Omental fat pad (tissue), 4 donors: Measurements from ENCODE around the gene ETV6. TPM values are rescaled to one million over a fixed set of nuclear protein-coding genes. Genes with fewer than 3 reads are reported as not detected.

ENCODE experiments used
- ATAC-seq: fragments of 150-250 bp; one replicate; pipeline ENCODE4 v1.9.1; 2016; ENCODE audit warnings: mild to moderate bottlenecking, moderate library complexity; ENCODE audit not compliant: low FRiP score
- DNase-seq: peaks from one replicate; pipeline ENCODE4 v3.0.0-alpha.2; 2019; ENCODE audit warnings: low spot score
- total RNA-seq, 4 donors: library from RNA; depleted of rRNA; stranded (reverse); fragments of >200 nt; gene quantifications; one replicate each; pipeline ENCODE4 v1.1.0, GENCODE V29; 2016
- TF ChIP-seq, protein P1 (sequence below), 3 donors: fragments of 450-650 bp; IDR thresholded peaks; one replicate each; pipeline ENCODE4 v1.5.1; 2016 to 2017; ENCODE audit warnings: antibody characterized with exemption in 3 of 3, mild to moderate bottlenecking in 3 of 3, moderate library complexity in 2 of 3

ETV6 gene
- total RNA-seq, 4 donors from 2014 or later, result 9.3 to 28.2 (median 17.6) TPM

- no peak for DNase-seq
- peak; percentile 58 for ATAC-seq
- TF ChIP-seq, protein P1, sequence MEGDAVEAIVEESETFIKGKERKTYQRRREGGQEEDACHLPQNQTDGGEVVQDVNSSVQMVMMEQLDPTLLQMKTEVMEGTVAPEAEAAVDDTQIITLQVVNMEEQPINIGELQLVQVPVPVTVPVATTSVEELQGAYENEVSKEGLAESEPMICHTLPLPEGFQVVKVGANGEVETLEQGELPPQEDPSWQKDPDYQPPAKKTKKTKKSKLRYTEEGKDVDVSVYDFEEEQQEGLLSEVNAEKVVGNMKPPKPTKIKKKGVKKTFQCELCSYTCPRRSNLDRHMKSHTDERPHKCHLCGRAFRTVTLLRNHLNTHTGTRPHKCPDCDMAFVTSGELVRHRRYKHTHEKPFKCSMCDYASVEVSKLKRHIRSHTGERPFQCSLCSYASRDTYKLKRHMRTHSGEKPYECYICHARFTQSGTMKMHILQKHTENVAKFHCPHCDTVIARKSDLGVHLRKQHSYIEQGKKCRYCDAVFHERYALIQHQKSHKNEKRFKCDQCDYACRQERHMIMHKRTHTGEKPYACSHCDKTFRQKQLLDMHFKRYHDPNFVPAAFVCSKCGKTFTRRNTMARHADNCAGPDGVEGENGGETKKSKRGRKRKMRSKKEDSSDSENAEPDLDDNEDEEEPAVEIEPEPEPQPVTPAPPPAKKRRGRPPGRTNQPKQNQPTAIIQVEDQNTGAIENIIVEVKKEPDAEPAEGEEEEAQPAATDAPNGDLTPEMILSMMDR (IDR thresholded peaks at IDR 0.05), result no peak
Measured at GRCh38 chr12:11795913-11796459, 146.5 kb downstream of the ETV6 start.

DNA sequence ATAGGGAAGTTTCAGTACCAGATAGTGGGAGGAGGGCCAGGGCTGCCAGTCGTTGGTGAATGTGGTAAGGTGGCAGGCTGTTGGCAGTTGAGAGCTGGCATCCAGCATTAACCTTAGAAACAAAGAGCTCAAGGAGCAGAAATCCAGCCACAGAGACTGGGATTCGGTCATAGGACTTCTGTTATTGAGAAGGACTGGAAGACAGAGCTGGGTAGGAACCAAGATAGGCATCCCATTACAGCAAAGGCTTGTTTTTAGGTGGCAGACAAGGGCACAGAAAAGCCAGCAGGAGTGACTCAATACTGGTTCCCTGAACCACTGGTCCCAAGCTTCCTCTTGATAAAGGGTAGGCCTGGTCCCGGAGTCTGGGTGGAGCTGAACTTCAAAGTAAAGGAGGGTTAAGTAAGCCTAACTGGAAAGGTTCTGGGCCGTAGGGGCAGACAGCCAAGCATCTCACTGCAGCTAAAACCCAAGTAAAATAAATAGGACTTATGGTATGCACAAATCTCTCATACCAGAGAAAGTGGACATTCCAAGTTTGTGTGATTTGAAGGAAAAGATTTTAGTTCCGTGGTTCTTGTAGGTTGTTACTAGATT, 147.9 kb downstream of the ETV6 start:
- no peak for ATAC-seq
- TF ChIP-seq, protein P1 (IDR thresholded peaks at IDR 0.05), result no peak
- DNase-seq, result no peak

DNA sequence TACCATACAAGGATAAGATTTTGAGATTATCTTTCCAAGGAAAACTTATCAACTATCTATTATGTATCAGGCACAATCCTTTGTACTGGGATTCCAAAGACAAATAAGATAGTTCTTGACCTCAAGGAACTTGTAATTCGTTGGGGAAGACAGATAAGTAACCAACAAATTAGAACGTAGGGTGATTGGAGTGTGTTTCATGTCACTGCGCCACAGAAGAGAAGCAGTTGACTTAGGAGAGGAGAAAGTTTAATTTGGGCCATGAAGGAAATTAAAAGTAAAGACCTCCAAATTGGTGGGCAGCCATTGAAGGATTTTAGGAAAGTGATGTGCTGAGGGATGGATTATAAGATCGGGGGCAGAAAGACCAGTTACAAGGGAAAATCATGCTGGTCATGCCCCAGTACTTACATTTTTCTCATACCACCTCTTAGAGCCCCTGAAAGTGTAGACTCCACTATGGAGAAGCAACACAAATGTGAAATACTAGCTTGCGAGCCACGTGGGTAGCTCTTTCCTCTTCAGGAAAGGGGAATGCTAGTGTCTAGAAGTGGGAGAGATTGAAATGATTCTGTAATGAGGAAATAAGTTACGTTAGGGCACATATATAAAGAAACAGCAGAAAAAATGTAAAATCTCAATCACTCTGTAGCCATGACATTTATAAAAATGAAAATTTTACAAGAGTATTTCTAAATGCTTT, 148.7 kb downstream of the ETV6 start:
- ATAC-seq, result no peak
- TF ChIP-seq, protein P1 (IDR thresholded peaks at IDR 0.05), result no peak
- DNase-seq, result no peak

DNA sequence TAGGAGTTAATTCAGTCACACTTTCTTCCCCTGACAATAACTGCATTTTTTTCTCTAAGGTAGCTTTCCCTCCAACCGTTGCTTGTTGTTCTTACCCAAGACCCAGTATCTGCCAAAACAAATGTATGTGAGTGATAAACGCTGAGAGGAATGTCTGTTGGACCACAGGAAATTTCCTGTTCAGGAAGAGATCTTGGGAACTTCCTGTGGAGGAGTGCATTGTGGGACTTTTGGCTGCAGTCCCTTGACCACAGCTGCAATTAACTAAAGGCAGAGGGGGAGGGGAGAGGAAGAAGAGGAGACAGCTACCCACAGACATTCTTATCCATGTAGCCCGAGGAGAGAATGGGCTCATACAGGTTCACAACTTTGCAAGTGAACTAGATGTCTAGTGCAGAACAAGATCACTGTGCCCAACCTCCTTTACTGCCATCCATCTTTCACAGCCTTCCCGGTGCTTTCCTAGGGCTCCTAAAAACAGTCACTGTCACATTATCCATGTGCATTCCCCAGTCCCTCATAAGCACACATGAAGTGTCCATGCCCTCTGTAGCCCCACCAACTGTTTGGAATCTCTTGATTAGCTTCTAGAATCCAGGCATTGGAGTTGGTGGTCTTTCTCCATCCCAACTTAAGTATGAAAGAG, 149.5 kb downstream of the ETV6 start:
- no peak for ATAC-seq
- TF ChIP-seq, protein P1 (IDR thresholded peaks at IDR 0.05), result no peak
- no peak for DNase-seq

GRCh38 chr12:11799502-11799873, 150.0 kb downstream of the ETV6 start:
- ATAC-seq (no peak), DNase-seq (no peak)
- TF ChIP-seq, protein P1 (IDR thresholded peaks at IDR 0.05), result no peak

DNA sequence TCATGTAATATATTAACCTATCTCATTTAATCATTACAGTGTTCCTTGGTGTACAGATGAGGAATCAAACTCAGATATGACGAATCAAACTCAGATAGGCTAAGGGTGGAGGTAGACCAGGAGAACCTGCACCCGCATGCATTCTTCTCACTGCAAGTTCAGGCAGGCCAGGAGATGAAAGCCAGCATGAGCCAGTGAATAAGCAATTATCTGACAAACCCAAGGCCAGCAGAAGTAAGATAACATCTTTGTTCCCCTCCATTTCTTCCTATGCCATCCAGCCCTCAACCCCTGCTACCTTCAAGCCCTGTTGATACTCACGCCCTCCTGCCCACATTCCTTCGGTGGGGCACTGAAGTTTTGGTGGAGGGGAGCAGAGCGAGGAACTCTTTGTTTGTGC, 152.2 kb downstream of the ETV6 start:
- TF ChIP-seq, protein P1 (IDR thresholded peaks at IDR 0.05), result no peak
- no peak for ATAC-seq
- no peak for DNase-seq
